ENCODE results near the gene TRIM10.

GRCh38 chr6:30102414-30102969 is 58.5 kb downstream of the TRIM10 start:
- TF ChIP-seq POLR2A (IDR thresholded peaks at IDR 0.05) = no peak
- TF ChIP-seq CTCF (IDR thresholded peaks at IDR 0.05) = no peak
- TF ChIP-seq EP300 (IDR thresholded peaks at IDR 0.05) = no peak

All from suprapubic skin (tissue), 3 donors.